ENCODE results near the gene NME1. TPM values are rescaled to one million over a fixed set of nuclear protein-coding genes. Genes with fewer than 3 reads are reported as not detected.
"Not testable (repeated sequence)": the region's sequence is repeated elsewhere in the genome, so short reads cannot be mapped to it uniquely, and the experiment has no call there.

The NME1 gene
- total RNA-seq, 2 experiments from 2014 or later: 11.0 to 15.6 TPM

GRCh38 chr17:51166987-51167931, 13.9 kb downstream of the NME1 start:
- intact Hi-C loops (cut with DNase I, micrococcal nuclease): loop anchor here (5.0 kb wide), 4 partner anchors 90 to 460 kb away; partner anchors contain the start of genes ANKRD40 (in 1 of the 2), MBTD1 (in 1 of the 2) and UTP18 (in 1 of the 2)
- Histone ChIP-seq H3K4me1 (ENCODE audit: insufficient read depth, low read length) (peaks cover 20% of the 10 kb centered on the region), H3K27me3 (ENCODE audit: control insufficient read depth in 1 of 2, insufficient read depth in 2 of 2, low read length in 2 of 2) (no peaks in the 10 kb centered on the region), H3K27ac (ENCODE audit: low read depth in 1 of 2, low read length in 2 of 2) (peak overlapping the region; percentile 50 to 65), H3K9me3 (ENCODE audit: control insufficient read depth in 1 of 2, insufficient read depth in 1 of 2, low read length in 2 of 2) (no peaks in the 10 kb centered on the region), H3K36me3 (ENCODE audit: insufficient read depth, low read length) (peaks cover 29% of the 10 kb centered on the region), H3K4me3 (ENCODE audit: low read length) (peak overlapping the region; percentile 76)
- CTCF ChIA-PET: interaction anchor here (1.2 kb wide), 1 partner anchor 14 kb away, joined by 3 read pairs; the partner anchor contains the start of gene NME1
- DNase-seq: peak; percentile 31 to 77 (median 52)
- H3K27me3 Mint-ChIP-seq: no peaks in the 10 kb centered on the region
- peak overlapping the region; percentile 69 for H3K4me3 Mint-ChIP-seq
- peak; percentile 67 for ATAC-seq (ENCODE audit: poor library complexity)
- peaks cover 54% of the 10 kb centered on the region for H3K36me3 Mint-ChIP-seq (ENCODE audit: low read depth)
- TF ChIP-seq CTCF (IDR thresholded peaks at IDR 0.05): peak; percentile 87
- peaks cover 20% of the 10 kb centered on the region for H3K4me1 Mint-ChIP-seq (ENCODE audit: low read depth)
- POLR2A ChIA-PET: interaction anchor here (1.3 to 2.1 kb wide), 6 partner anchors 14 to 301 kb away, joined by 3 to 16 read pairs (median 4); partner anchors contain the start of genes NME1, SPAG9 and TOB1
- H3K27ac Mint-ChIP-seq: peak overlapping the region; percentile 38
- no peaks in the 10 kb centered on the region for H3K9me3 Mint-ChIP-seq

- DNase-seq (no peak), ATAC-seq (ENCODE audit: poor library complexity) (no peak)
- Histone ChIP-seq H3K27me3 (ENCODE audit: control insufficient read depth in 1 of 2, insufficient read depth in 2 of 2, low read length in 2 of 2) (no peaks in the 10 kb centered on the region), H3K9me3 (ENCODE audit: control insufficient read depth in 1 of 2, insufficient read depth in 1 of 2, low read length in 2 of 2) (no peaks in the 10 kb centered on the region), H3K36me3 (ENCODE audit: insufficient read depth, low read length) (peaks cover 29% of the 10 kb centered on the region), H3K4me1 (ENCODE audit: insufficient read depth, low read length) (peaks cover 20% of the 10 kb centered on the region), H3K27ac (ENCODE audit: low read depth in 1 of 2, low read length in 2 of 2) (no peak overlapping the region), H3K4me3 (ENCODE audit: low read length) (no peak overlapping the region)
- H3K4me3 Mint-ChIP-seq: peak overlapping the region; percentile 44
- CTCF ChIA-PET: no interaction called here
- POLR2A ChIA-PET: no interaction called here
- intact Hi-C loops (cut with DNase I, micrococcal nuclease): loop anchor here (5.0 kb wide), 4 partner anchors 88 to 462 kb away; partner anchors contain the start of genes ANKRD40 (in 1 of the 2), MBTD1 (in 1 of the 2) and UTP18 (in 1 of the 2)
- H3K36me3 Mint-ChIP-seq (ENCODE audit: low read depth): peaks cover 66% of the 10 kb centered on the region
- no peaks in the 10 kb centered on the region for H3K27me3 Mint-ChIP-seq
- no peaks in the 10 kb centered on the region for H3K9me3 Mint-ChIP-seq
- peaks cover 20% of the 10 kb centered on the region for H3K4me1 Mint-ChIP-seq (ENCODE audit: low read depth)
- H3K27ac Mint-ChIP-seq: no peak overlapping the region
- TF ChIP-seq CTCF (IDR thresholded peaks at IDR 0.05): no peak
Measured at GRCh38 chr17:51169340-51169739, 16.0 kb downstream of the NME1 start.

GRCh38 chr17:51170736-51171135, 17.4 kb downstream of the NME1 start:
- Histone ChIP-seq H3K4me3 (ENCODE audit: low read length) (no peak overlapping the region), H3K27ac (ENCODE audit: low read depth in 1 of 2, low read length in 2 of 2) (no peak overlapping the region), H3K4me1 (ENCODE audit: insufficient read depth, low read length) (peaks cover 15% of the 10 kb centered on the region), H3K9me3 (ENCODE audit: control insufficient read depth in 1 of 2, insufficient read depth in 1 of 2, low read length in 2 of 2) (no peaks in the 10 kb centered on the region), H3K36me3 (ENCODE audit: insufficient read depth, low read length) (peaks cover 29% of the 10 kb centered on the region), H3K27me3 (ENCODE audit: control insufficient read depth in 1 of 2, insufficient read depth in 2 of 2, low read length in 2 of 2) (no peaks in the 10 kb centered on the region)
- TF ChIP-seq CTCF (IDR thresholded peaks at IDR 0.05): no peak
- no peak for DNase-seq
- ChIA-PET CTCF (interaction anchor here (1.2 kb wide), 1 partner anchor 414 kb away, joined by 4 read pairs; no protein-coding TSS in a partner anchor), POLR2A (interaction anchor here (0.7 to 2.0 kb wide), 2 partner anchors 17 to 55 kb away, joined by 4 to 6 read pairs; partner anchors contain the start of gene NME1)
- Mint-ChIP-seq H3K36me3 (ENCODE audit: low read depth) (peaks cover 56% of the 10 kb centered on the region), H3K4me1 (ENCODE audit: low read depth) (peaks cover 14% of the 10 kb centered on the region), H3K27me3 (no peaks in the 10 kb centered on the region), H3K9me3 (no peaks in the 10 kb centered on the region), H3K4me3 (no peak overlapping the region), H3K27ac (no peak overlapping the region)
- ATAC-seq (ENCODE audit: poor library complexity): no peak
- intact Hi-C loops (cut with DNase I, micrococcal nuclease): no loop called here

DNA sequence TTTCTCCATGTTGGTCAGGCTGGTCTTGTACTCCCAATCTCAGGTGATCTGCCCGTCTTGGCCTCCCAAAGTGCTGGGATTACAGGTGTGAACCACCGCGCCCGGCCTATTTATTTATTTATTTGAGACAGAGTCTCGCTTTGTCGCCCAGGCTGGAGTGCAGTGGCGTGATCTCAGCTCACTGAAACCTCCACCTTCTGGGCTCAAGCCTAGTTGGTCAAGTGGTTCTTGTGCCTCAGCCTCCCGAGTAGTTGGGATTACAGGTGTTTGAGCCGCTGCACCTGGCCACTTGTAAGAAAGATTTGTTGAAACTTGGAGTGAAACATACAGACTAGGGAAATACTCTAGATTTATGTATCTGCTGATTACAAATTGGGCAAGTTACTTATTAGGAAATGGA, 18.7 kb downstream of the NME1 start:
- CTCF ChIA-PET; H3K27me3 Mint-ChIP-seq; H3K4me1 Mint-ChIP-seq (ENCODE audit: low read depth); H3K9me3 Mint-ChIP-seq; H3K9me3 ChIP-seq (ENCODE audit: control insufficient read depth in 1 of 2, insufficient read depth in 1 of 2, low read length in 2 of 2); H3K27me3 ChIP-seq (ENCODE audit: control insufficient read depth in 1 of 2, insufficient read depth in 2 of 2, low read length in 2 of 2); H3K27ac Mint-ChIP-seq; ATAC-seq (ENCODE audit: poor library complexity); H3K4me3 ChIP-seq (ENCODE audit: low read length); DNase-seq; H3K4me1 ChIP-seq (ENCODE audit: insufficient read depth, low read length); intact Hi-C loops (cut with DNase I, micrococcal nuclease); H3K27ac ChIP-seq (ENCODE audit: low read depth in 1 of 2, low read length in 2 of 2); H3K4me3 Mint-ChIP-seq: not testable (repeated sequence)
- peaks cover 29% of the 10 kb centered on the region for H3K36me3 ChIP-seq (ENCODE audit: insufficient read depth, low read length)
- H3K36me3 Mint-ChIP-seq (ENCODE audit: low read depth): peaks cover 52% of the 10 kb centered on the region
- POLR2A ChIA-PET: interaction anchor here (2.0 kb wide), 1 partner anchor 19 kb away, joined by 6 read pairs; the partner anchor contains the start of gene NME1
